GM12873 (cell line): Measurements from ENCODE around the gene CARD10.

Experiments used
- CTCF ChIP-seq: IDR thresholded peaks from 2 replicates; pipeline ENCODE4 v1.5.1; 2012; ENCODE audit warnings: low read depth, mild to moderate bottlenecking, moderate library complexity, low read length, control low read depth; ENCODE audit not compliant: insufficient read depth; ENCODE audit errors: missing control alignments

Gene CARD10

DNA sequence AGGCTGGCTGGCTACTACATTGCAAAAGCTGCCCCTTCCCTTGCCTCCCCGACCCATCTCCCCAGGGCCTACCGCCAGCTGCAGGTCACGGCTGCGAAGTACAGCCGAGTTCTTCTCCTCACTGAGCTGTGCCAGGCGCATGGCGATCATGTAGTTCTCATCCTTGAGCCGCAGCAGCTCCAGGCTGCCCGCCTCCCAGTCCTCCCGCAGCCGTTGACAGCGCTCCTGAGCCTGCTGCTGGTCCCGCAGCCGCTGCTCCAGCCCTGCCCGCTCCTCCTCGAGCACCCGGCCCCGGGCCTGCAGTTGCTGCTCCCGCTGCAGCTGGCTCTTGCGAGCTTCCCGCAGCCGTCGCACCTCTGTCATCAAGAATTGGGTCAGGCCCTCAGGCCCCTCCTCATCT is 3.3 kb downstream of the CARD10 start:
- no peak for TF ChIP-seq CTCF

- no peak for TF ChIP-seq CTCF
Measured at GRCh38 chr22:37514526-37515051, 4.6 kb downstream of the CARD10 start.

DNA sequence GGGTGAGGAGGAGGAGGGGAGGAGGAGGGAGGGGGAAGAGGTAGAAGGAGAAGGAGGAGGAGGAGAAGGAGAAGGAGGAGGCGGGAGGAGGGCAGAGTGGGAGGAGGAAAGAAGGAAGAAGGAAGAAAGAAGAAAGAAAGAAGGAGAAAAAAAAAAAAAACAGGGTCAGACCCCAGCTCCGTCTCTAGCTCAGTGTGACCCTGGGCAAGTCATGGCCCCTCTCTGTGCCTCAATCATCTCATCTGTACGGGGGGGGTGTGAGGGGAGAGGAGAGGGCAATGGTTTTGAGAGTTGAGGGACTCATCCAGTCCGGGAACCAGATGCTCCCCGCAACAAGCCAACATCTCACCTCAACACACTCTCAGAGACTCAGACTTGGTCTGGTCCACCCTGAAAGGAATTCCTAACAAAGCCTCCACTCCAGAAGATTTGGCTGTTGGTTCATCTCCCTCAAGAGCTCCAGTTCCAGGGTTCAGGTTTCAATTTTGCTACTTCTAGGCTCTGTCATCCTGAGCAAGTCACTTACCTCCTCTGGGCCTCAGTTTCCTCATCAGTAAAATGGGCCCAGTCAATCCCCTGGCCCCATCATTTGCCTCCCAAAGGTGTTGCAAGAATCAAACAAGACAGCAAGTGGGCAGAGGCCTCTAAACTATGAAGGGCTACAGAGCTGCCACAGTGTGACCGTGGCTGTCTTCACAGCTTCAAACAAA is 7.7 kb downstream of the CARD10 start:
- no peak for TF ChIP-seq CTCF

DNA sequence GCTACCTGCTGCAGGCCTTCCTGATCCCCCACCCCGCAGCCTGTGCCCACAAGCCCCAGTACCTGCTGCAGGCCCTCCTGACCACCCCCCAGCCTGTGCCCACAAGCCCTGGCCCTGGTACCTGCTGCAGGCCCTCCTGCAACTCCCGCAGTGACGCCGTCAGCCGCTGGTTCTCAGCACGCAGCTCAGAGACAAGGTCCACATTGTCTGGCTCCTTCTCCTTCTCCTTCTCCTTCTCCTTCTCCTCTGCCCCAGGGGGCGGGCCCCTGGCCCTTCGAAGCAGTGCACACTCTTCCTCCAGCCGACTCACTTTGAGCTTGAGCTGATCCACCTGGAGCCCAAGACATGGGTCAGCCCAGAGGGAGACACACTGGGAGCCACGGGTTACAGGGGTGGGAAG is 9.1 kb downstream of the CARD10 start:
- TF ChIP-seq CTCF: no peak

DNA sequence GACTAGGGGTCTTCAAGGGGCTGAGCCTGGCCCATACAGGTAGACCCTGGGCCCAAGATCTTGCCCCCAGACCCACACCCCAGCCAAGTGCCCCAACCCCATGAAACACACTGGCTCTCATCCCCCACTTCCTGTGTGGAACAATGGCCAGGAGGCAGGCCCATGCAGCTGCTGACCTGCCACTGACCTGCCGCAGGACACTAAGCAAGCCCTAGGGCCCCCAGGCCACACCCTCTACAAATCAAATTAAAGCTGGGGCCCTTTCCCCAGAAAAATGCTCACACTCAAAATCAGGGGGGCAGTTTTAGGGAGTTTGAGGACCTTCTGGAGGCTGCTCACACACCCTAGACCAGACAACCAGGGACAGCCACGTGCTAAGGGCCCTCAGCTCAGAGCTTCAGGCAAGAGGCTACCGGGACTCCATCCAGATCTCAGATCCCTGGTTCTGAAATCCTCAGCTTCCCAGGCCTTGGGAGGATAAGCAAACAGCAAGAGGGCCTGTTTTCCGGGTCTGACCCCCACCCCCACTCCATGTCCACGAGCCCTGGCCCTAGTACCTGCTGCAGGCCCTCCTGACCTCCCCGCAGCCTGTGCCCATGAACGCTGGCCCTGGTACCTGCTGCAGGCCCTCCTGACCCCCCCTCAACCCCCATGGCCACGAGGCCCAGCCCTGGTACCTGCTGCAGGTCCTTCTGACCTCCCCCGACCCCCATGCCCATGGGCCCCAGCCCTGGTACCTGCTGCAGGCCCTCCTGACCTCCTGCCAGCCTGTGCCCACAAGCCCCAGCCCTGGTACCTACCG is 10.0 kb downstream of the CARD10 start:
- no peak for TF ChIP-seq CTCF

GRCh38 chr22:37508431-37508992 is 10.7 kb downstream of the CARD10 start:
- TF ChIP-seq CTCF: no peak

DNA sequence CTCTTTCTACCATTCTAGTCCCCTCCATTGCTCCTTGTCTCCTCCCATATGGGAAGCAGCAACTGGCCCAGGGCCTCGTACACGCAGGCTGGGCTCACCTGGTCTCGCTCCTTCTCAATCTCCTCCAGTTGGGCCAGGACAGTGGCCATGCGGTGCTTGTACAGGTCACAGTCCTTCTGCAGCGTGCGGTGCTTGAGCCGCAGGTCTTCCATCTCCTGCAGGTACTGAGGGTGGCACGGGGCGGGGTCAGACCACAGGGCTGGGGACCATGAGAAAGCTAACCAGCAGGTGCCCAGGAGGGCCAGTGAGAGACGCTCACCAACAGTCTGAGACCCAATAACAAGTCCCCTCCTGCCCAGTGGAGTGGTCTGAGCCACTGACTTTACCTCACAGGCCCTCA is 11.5 kb downstream of the CARD10 start:
- TF ChIP-seq CTCF: no peak
